ENCODE data around the gene SHISA4.

GRCh38 chr1:201916649-201917249 is 28.1 kb downstream of the SHISA4 start:
- no peak for TF ChIP-seq CTCF (IDR thresholded peaks at IDR 0.05)
- no peak for TF ChIP-seq EP300 (IDR thresholded peaks at IDR 0.05; ENCODE audit: low read depth)
- TF ChIP-seq POLR2A (IDR thresholded peaks at IDR 0.05): no peak
